Measurements from ENCODE around the gene NLRP3.

DNA sequence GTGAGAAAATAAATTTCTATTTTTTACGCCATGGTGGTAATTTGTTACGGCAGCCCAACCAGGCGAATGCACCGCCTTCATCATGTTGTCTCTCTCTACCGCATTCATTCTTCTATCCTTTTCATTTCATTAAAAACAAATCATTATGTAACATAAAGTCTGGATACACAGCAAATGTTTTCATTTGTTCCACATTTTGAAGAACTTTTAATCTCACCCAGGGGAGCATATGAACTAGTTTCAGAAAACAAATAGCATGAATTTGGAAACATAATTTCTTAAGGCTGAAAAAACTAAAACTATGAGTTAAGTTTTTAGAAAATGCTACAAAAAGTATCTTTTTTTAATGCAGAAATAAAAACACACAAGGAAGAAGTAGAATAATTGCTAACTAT, 53.2 kb downstream of the NLRP3 start:
- TF ChIP-seq, protein P1, sequence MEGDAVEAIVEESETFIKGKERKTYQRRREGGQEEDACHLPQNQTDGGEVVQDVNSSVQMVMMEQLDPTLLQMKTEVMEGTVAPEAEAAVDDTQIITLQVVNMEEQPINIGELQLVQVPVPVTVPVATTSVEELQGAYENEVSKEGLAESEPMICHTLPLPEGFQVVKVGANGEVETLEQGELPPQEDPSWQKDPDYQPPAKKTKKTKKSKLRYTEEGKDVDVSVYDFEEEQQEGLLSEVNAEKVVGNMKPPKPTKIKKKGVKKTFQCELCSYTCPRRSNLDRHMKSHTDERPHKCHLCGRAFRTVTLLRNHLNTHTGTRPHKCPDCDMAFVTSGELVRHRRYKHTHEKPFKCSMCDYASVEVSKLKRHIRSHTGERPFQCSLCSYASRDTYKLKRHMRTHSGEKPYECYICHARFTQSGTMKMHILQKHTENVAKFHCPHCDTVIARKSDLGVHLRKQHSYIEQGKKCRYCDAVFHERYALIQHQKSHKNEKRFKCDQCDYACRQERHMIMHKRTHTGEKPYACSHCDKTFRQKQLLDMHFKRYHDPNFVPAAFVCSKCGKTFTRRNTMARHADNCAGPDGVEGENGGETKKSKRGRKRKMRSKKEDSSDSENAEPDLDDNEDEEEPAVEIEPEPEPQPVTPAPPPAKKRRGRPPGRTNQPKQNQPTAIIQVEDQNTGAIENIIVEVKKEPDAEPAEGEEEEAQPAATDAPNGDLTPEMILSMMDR (tag by site-specific recombination; IDR thresholded peaks at IDR 0.05) = no peak
- TF ChIP-seq ZBTB7A (tag by site-specific recombination; IDR thresholded peaks at IDR 0.05; ENCODE audit: low read depth) (no peak), ZNF558 (tag by site-specific recombination; IDR thresholded peaks at IDR 0.05) (no peak), ZFP3 (tag by site-specific recombination; IDR thresholded peaks at IDR 0.05; ENCODE audit: low read depth) (no peak), ZNF394 (tag by site-specific recombination; IDR thresholded peaks at IDR 0.05; ENCODE audit: borderline replicate concordance) (no peak), ZNF585B (tag by site-specific recombination; IDR thresholded peaks at IDR 0.05) (no peak), ZNF10 (tag by site-specific recombination; IDR thresholded peaks at IDR 0.05) (no peak)
- TF ChIP-seq, protein P2, sequence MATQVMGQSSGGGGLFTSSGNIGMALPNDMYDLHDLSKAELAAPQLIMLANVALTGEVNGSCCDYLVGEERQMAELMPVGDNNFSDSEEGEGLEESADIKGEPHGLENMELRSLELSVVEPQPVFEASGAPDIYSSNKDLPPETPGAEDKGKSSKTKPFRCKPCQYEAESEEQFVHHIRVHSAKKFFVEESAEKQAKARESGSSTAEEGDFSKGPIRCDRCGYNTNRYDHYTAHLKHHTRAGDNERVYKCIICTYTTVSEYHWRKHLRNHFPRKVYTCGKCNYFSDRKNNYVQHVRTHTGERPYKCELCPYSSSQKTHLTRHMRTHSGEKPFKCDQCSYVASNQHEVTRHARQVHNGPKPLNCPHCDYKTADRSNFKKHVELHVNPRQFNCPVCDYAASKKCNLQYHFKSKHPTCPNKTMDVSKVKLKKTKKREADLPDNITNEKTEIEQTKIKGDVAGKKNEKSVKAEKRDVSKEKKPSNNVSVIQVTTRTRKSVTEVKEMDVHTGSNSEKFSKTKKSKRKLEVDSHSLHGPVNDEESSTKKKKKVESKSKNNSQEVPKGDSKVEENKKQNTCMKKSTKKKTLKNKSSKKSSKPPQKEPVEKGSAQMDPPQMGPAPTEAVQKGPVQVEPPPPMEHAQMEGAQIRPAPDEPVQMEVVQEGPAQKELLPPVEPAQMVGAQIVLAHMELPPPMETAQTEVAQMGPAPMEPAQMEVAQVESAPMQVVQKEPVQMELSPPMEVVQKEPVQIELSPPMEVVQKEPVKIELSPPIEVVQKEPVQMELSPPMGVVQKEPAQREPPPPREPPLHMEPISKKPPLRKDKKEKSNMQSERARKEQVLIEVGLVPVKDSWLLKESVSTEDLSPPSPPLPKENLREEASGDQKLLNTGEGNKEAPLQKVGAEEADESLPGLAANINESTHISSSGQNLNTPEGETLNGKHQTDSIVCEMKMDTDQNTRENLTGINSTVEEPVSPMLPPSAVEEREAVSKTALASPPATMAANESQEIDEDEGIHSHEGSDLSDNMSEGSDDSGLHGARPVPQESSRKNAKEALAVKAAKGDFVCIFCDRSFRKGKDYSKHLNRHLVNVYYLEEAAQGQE (tag by site-specific recombination; IDR thresholded peaks at IDR 0.05) = no peak

Measured in HEK293 (cell line).